ENCODE data around the gene STIM1. TPM values are rescaled to one million over a fixed set of nuclear protein-coding genes. Genes with fewer than 3 reads are reported as not detected.

Gene STIM1
- total RNA-seq, 1 experiment from 2014 or later, result 93.6 TPM

DNA sequence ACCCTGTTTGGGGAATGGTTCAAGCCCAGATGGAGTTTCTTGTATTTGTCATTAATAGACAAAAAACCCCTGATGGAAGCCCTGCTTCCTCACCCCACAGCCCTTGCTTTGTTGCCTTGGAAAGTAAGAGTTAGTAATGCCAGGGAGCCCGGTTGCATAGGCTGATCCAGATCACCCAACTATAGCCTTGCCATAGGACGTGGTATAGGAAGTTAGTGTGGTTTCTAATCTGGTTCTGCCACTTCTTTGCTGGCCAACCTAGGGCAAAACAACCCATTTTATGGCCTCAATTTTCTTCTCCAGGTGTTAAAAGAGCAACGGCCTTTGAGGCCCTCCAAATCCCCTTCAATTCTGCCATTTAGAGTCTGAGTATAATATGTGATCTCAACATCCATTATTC is 97.9 kb downstream of the STIM1 start:
- BruUV-seq (replicated peaks), result no TSS peak
- no peak for DNase-seq (ENCODE audit: low read depth, low spot score)
- H3K36me3 ChIP-seq (ENCODE audit: control insufficient read depth, insufficient read depth, low read length), result no peaks in the 10 kb centered on the region
- no peaks in the 10 kb centered on the region for H3K4me1 ChIP-seq (ENCODE audit: control insufficient read depth, insufficient read depth, low read length)
- H3K4me3 ChIP-seq (ENCODE audit: low read depth in 2 of 2, low read length in 2 of 2), result no peak overlapping the region
- ChIA-PET CTCF (no interaction called here), POLR2A (interaction anchor here (0.6 kb wide), 1 partner anchor 83 kb away, joined by 3 read pairs; no protein-coding TSS in a partner anchor)
- H3K9me3 ChIP-seq (ENCODE audit: control insufficient read depth, insufficient read depth, low read depth, low read length), result no peaks in the 10 kb centered on the region
- ATAC-seq, result no peak
- intact Hi-C loops (cut with micrococcal nuclease; ENCODE audit: unreplicated experiment) (no loop called here), in situ Hi-C loops (cut with HindIII; ENCODE audit: low pct_unique_long_range_greater_than_20kb, low sequenced_read_pairs) (no loop called here)
- no peaks in the 10 kb centered on the region for H3K27me3 ChIP-seq (ENCODE audit: control insufficient read depth, insufficient read depth, low read length)
- TF ChIP-seq POLR2AphosphoS5 (IDR thresholded peaks at IDR 0.05; ENCODE audit: low read depth, low read length) (no peak), SIN3A (IDR thresholded peaks at IDR 0.05; ENCODE audit: borderline replicate concordance, insufficient read depth, low read depth, low read length) (no peak), TCF7L2 (IDR thresholded peaks at IDR 0.05; ENCODE audit: low read depth, low read length) (no peak)
- TF ChIP-seq, protein P1, sequence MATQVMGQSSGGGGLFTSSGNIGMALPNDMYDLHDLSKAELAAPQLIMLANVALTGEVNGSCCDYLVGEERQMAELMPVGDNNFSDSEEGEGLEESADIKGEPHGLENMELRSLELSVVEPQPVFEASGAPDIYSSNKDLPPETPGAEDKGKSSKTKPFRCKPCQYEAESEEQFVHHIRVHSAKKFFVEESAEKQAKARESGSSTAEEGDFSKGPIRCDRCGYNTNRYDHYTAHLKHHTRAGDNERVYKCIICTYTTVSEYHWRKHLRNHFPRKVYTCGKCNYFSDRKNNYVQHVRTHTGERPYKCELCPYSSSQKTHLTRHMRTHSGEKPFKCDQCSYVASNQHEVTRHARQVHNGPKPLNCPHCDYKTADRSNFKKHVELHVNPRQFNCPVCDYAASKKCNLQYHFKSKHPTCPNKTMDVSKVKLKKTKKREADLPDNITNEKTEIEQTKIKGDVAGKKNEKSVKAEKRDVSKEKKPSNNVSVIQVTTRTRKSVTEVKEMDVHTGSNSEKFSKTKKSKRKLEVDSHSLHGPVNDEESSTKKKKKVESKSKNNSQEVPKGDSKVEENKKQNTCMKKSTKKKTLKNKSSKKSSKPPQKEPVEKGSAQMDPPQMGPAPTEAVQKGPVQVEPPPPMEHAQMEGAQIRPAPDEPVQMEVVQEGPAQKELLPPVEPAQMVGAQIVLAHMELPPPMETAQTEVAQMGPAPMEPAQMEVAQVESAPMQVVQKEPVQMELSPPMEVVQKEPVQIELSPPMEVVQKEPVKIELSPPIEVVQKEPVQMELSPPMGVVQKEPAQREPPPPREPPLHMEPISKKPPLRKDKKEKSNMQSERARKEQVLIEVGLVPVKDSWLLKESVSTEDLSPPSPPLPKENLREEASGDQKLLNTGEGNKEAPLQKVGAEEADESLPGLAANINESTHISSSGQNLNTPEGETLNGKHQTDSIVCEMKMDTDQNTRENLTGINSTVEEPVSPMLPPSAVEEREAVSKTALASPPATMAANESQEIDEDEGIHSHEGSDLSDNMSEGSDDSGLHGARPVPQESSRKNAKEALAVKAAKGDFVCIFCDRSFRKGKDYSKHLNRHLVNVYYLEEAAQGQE (IDR thresholded peaks at IDR 0.05; ENCODE audit: insufficient read depth in 1 of 2, low read depth in 2 of 2, low read length in 1 of 2), result no peak
- TF ChIP-seq, protein P2, sequence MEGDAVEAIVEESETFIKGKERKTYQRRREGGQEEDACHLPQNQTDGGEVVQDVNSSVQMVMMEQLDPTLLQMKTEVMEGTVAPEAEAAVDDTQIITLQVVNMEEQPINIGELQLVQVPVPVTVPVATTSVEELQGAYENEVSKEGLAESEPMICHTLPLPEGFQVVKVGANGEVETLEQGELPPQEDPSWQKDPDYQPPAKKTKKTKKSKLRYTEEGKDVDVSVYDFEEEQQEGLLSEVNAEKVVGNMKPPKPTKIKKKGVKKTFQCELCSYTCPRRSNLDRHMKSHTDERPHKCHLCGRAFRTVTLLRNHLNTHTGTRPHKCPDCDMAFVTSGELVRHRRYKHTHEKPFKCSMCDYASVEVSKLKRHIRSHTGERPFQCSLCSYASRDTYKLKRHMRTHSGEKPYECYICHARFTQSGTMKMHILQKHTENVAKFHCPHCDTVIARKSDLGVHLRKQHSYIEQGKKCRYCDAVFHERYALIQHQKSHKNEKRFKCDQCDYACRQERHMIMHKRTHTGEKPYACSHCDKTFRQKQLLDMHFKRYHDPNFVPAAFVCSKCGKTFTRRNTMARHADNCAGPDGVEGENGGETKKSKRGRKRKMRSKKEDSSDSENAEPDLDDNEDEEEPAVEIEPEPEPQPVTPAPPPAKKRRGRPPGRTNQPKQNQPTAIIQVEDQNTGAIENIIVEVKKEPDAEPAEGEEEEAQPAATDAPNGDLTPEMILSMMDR (IDR thresholded peaks at IDR 0.05), result no peak
- H3K27ac ChIP-seq (ENCODE audit: low read length), result no peak overlapping the region

DNA sequence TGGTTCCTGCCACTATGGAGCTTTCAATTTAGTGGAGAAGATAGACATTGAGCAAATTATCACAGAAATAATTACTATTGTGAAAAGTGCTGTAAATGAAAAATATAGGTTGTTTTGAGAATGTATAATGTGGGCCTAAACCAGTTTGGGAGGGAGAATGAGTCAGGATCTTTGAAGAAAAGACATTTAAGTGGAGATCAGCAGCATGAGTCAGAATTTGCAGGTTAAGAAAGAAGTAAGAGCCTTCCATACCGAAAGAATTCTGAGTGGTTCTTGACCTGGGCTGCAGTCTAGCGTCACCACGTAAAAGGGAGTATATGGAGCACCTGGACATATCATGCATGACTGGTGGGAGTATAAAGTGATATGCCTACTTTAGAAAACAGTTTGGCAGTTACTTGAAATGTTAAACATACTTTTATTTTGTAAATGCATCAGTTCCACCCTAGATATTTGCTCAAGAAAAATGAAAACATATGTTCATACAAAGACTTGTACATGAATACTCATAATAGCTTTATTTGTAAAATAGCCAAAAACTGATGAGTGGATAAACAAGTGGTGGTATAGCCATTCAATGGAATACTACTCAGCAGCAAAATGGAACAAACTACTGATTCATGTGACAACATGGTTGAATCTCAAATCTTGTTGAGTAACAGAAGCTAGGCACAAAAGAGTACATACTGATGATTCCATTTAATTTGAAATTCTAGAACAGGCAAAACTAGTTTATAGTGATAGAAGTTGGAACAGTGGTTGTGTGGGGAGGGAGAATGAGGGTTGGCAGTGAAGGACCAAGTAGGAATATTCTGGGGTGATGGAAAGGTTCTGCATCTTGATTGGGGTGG is 99.2 kb downstream of the STIM1 start:
- ChIA-PET POLR2A (no interaction called here), CTCF (no interaction called here)
- BruUV-seq (replicated peaks), result no TSS peak
- Histone ChIP-seq H3K4me1 (ENCODE audit: control insufficient read depth, insufficient read depth, low read length) (no peaks in the 10 kb centered on the region), H3K27me3 (ENCODE audit: control insufficient read depth, insufficient read depth, low read length) (no peaks in the 10 kb centered on the region), H3K9me3 (ENCODE audit: control insufficient read depth, insufficient read depth, low read depth, low read length) (no peaks in the 10 kb centered on the region), H3K4me3 (ENCODE audit: low read depth in 2 of 2, low read length in 2 of 2) (no peak overlapping the region), H3K36me3 (ENCODE audit: control insufficient read depth, insufficient read depth, low read length) (no peaks in the 10 kb centered on the region), H3K27ac (ENCODE audit: low read length) (no peak overlapping the region)
- in situ Hi-C loops (cut with HindIII; ENCODE audit: low pct_unique_long_range_greater_than_20kb, low sequenced_read_pairs) (no loop called here), intact Hi-C loops (cut with micrococcal nuclease; ENCODE audit: unreplicated experiment) (no loop called here)
- ATAC-seq, result no peak
- TF ChIP-seq, protein P1 (IDR thresholded peaks at IDR 0.05; ENCODE audit: insufficient read depth in 1 of 2, low read depth in 2 of 2, low read length in 1 of 2), result no peak
- TF ChIP-seq SIN3A (IDR thresholded peaks at IDR 0.05; ENCODE audit: borderline replicate concordance, insufficient read depth, low read depth, low read length) (no peak), POLR2AphosphoS5 (IDR thresholded peaks at IDR 0.05; ENCODE audit: low read depth, low read length) (no peak), TCF7L2 (IDR thresholded peaks at IDR 0.05; ENCODE audit: low read depth, low read length) (no peak)
- TF ChIP-seq, protein P2 (IDR thresholded peaks at IDR 0.05), result no peak
- no peak for DNase-seq (ENCODE audit: low read depth, low spot score)

Data from Panc1 (cell line).